Measurements from ENCODE around the gene MAST3. TPM values are rescaled to one million over a fixed set of nuclear protein-coding genes. Genes with fewer than 3 reads are reported as not detected.

MAST3 gene
- polyA plus RNA-seq, 1 of the 3 experiments (the other 2 are of a cell fraction) = 4.5 TPM

DNA sequence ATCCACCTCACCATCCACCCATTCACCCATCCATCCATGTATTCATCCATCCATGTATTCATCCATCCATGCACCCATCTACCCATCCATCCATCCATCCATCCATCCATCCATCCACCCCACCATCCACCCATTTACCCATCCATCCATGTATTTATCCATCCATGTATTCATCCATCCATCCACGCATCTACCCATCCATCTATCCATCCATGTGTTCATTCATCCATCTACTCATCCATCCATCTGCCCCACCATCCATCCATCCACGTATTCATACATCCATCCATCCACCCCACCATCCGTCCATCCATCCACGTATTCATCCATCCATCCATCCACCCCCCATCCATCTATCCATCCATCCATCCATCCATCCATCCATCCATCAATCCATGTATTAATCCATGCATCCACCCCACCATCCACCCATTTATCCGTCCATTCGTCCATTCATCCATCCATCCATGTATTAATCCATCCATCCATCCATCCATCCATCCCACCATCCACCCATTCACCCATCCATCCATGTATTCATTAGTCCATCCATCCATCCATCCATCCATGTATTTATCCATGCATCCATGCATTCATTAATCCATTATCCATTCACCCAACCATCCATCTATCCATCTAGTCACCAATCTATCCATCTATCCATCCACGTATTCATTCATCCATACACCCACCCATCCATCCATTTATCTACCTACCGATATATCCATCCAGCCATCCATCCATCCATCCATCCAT is 13.5 kb upstream of the MAST3 start:
- CTCF ChIA-PET = interaction anchor here (2.5 kb wide), 1 partner anchor 77 kb away, joined by 6 read pairs; no protein-coding TSS in a partner anchor
- H3K36me3 ChIP-seq (replicated peaks in 1 of 2; ENCODE audit: control insufficient read depth in 1 of 2, insufficient read depth in 2 of 2, low read length in 1 of 2) = no peaks in the 10 kb centered on the region
- H3K4me1 ChIP-seq (ENCODE audit: control insufficient read depth in 1 of 2, insufficient read depth in 2 of 2, low read depth in 1 of 2, low read length in 1 of 2) = no peaks in the 10 kb centered on the region
- H3K4me3 ChIP-seq (ENCODE audit: low read depth in 2 of 2, low read length in 1 of 2) = no peak overlapping the region
- no peaks in the 10 kb centered on the region for H4K20me1 ChIP-seq (ENCODE audit: insufficient read depth)
- DNase-seq = no peak
- no peak overlapping the region for H3K27ac ChIP-seq (ENCODE audit: low read depth in 2 of 2, low read length in 1 of 2)
- peaks cover 7% of the 10 kb centered on the region for H3K27me3 ChIP-seq (ENCODE audit: insufficient read depth)
- no peak overlapping the region for H3K4me2 ChIP-seq
- no peak overlapping the region for H2AFZ ChIP-seq (ENCODE audit: low read depth)
- H3F3A ChIP-seq (replicated peaks; ENCODE audit: insufficient read depth) = no peaks in the 10 kb centered on the region
- no peaks in the 10 kb centered on the region for H3K9me2 ChIP-seq
- no peaks in the 10 kb centered on the region for H3K79me2 ChIP-seq (ENCODE audit: insufficient read depth)
- POLR2A ChIA-PET = no interaction called here
- TF ChIP-seq SMC3 (IDR thresholded peaks at IDR 0.05; ENCODE audit: low read depth, low read length) = no peak
- no peak for TF ChIP-seq NRF1 (IDR thresholded peaks at IDR 0.05; ENCODE audit: low read depth, low read length)
- TF ChIP-seq RFX5 (IDR thresholded peaks at IDR 0.05; ENCODE audit: low read length) = no peak
- TF ChIP-seq JUND (IDR thresholded peaks at IDR 0.05) = no peak
- no peak overlapping the region for H3K9ac ChIP-seq
- WGBS (ENCODE audit: low lambda C conversion rate) = 21% methylated on average over 8 of the region's 8 CpGs
- H3K9me3 ChIP-seq = no peaks in the 10 kb centered on the region

DNA sequence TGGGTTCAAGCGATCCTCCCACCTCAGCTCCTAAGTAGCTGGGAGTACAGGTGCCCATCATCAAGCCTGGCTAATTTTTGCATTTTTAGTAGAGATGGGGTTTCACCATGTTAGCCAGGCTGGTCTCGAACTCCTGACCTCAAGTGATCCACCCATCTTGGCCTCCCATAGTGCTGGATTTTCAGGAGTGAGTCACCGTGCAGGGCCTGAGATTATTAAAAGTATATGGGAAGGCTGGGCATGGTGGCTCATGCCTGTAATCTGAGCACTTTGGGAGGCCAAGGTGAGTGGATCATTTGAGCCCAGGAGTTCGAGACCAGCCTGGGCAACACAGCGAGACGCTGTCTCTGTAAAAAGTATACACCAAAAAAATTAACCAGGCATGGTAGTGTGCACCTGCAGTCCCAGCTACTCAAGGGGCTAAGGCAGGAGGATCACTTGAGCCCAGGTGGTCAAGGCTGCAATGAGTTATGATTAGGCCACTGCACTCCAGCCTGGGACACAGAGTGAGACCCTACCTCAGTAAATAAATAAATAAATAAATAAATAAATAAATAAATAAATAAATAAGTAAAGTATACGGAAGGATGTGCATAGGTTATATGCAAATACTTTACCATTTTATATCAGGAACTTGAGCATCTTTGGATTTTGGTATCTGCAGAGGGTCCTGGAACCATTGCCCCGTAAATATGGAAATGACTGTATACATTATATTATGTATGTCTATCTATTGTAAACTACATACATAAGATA is 11.7 kb upstream of the MAST3 start:
- Histone ChIP-seq H3K9me2 (no peaks in the 10 kb centered on the region), H3K9ac (no peak overlapping the region), H3K9me3 (no peaks in the 10 kb centered on the region), H3K4me2 (no peak overlapping the region), H2AFZ (ENCODE audit: low read depth) (no peak overlapping the region), H3K36me3 (replicated peaks in 1 of 2; ENCODE audit: control insufficient read depth in 1 of 2, insufficient read depth in 2 of 2, low read length in 1 of 2) (no peaks in the 10 kb centered on the region), H3K4me3 (ENCODE audit: low read depth in 2 of 2, low read length in 1 of 2) (no peak overlapping the region), H3F3A (replicated peaks; ENCODE audit: insufficient read depth) (no peaks in the 10 kb centered on the region), H4K20me1 (ENCODE audit: insufficient read depth) (no peaks in the 10 kb centered on the region), H3K27ac (ENCODE audit: low read depth in 2 of 2, low read length in 1 of 2) (no peak overlapping the region), H3K4me1 (ENCODE audit: control insufficient read depth in 1 of 2, insufficient read depth in 2 of 2, low read depth in 1 of 2, low read length in 1 of 2) (no peaks in the 10 kb centered on the region), H3K79me2 (ENCODE audit: insufficient read depth) (no peaks in the 10 kb centered on the region), H3K27me3 (ENCODE audit: insufficient read depth) (peaks cover 7% of the 10 kb centered on the region)
- DNase-seq = no peak
- TF ChIP-seq SIN3A (IDR thresholded peaks at IDR 0.05; ENCODE audit: borderline replicate concordance, low read depth, low read length) = no peak
- TF ChIP-seq CHD2 (IDR thresholded peaks at IDR 0.05; ENCODE audit: low read length, partially characterized antibody) = no peak
- TF ChIP-seq GATA2 (CRISPR knock-in tag; IDR thresholded peaks at IDR 0.05) = no peak
- POLR2A ChIA-PET = no interaction called here
- 74% methylated on average over 8 of the region's 8 CpGs for WGBS (ENCODE audit: low lambda C conversion rate)
- CTCF ChIA-PET = interaction anchor here (0.6 kb wide), 1 partner anchor 253 kb away, joined by 3 read pairs; no protein-coding TSS in a partner anchor

DNA sequence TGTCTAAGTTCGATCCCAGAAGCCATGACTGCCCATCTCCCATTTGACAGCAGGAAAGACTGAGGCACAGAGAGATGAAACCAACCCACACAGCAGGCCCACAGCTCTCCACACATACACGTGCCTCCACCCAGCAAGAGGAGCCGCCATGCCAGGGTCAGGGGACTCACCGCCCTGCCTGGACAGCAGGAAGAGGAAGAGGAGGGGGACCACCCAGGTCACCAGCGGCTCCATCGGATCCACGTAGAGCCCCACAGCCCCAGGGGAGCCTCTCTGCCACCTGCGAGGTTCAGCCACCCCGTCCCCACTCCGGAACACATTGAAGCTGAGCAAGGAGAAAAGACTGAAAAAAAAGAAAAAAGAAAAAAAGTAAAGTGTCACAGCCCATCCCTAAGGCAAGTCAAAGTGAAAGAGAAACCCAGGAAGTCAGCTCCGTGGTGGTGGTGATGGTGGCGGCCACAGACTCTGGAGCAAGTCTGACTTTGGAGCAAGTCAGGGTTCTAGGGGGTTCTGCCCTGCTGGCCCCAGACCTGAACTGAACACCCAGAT is 10.9 kb upstream of the MAST3 start, which contains the start of gene IL12RB1:
TSS of gene IL12RB1 (minus strand) at position 345 of the 549 bp plus-strand sequence. CDS start at position 234, 111 bp downstream.
- Histone ChIP-seq H3K9me3 (no peaks in the 10 kb centered on the region), H3K27me3 (ENCODE audit: insufficient read depth) (peaks cover 7% of the 10 kb centered on the region), H3K79me2 (ENCODE audit: insufficient read depth) (no peaks in the 10 kb centered on the region), H3K9ac (no peak within 1 kb of the TSS), H3K27ac (ENCODE audit: low read depth in 2 of 2, low read length in 1 of 2) (no peak within 1 kb of the TSS), H4K20me1 (ENCODE audit: insufficient read depth) (no peaks in the 10 kb centered on the region), H3K4me1 (ENCODE audit: control insufficient read depth in 1 of 2, insufficient read depth in 2 of 2, low read depth in 1 of 2, low read length in 1 of 2) (no peaks in the 10 kb centered on the region), H2AFZ (ENCODE audit: low read depth) (no peak within 1 kb of the TSS), H3K4me3 (ENCODE audit: low read depth in 2 of 2, low read length in 1 of 2) (no peak within 1 kb of the TSS), H3K9me2 (no peaks in the 10 kb centered on the region), H3K4me2 (peak within 1 kb of the TSS; percentile 38; the same call in 1 of the 2 replicates), H3F3A (replicated peaks; ENCODE audit: insufficient read depth) (no peaks in the 10 kb centered on the region), H3K36me3 (replicated peaks in 1 of 2; ENCODE audit: control insufficient read depth in 1 of 2, insufficient read depth in 2 of 2, low read length in 1 of 2) (no peaks in the 10 kb centered on the region)
- WGBS (ENCODE audit: low lambda C conversion rate) = 64% methylated on average over 12 of the region's 12 CpGs
- CTCF ChIA-PET = interaction anchor here (0.9 to 1.0 kb wide), 2 partner anchors 11 to 75 kb away, joined by 3 read pairs; partner anchors contain the start of gene MAST3
- POLR2A ChIA-PET = no interaction called here
- no peak for DNase-seq
- TF ChIP-seq YY1 (IDR thresholded peaks at IDR 0.05; ENCODE audit: low read depth) (no peak), RCOR1 (IDR thresholded peaks at IDR 0.05; ENCODE audit: low read length) (no peak), NFIC (IDR thresholded peaks at IDR 0.05; ENCODE audit: borderline replicate concordance) (no peak), RAD21 (IDR thresholded peaks at IDR 0.05; ENCODE audit: low read length) (no peak), FOXM1 (IDR thresholded peaks at IDR 0.05; ENCODE audit: low read depth) (no peak), FOSL2 (IDR thresholded peaks at IDR 0.05; ENCODE audit: borderline replicate concordance, low read depth) (no peak), EP300 (IDR thresholded peaks at IDR 0.05; ENCODE audit: borderline replicate concordance in 1 of 2, low read depth in 1 of 2, low read length in 1 of 2) (no peak), RFX5 (IDR thresholded peaks at IDR 0.05; ENCODE audit: low read length) (no peak)
- TF ChIP-seq, protein P1, sequence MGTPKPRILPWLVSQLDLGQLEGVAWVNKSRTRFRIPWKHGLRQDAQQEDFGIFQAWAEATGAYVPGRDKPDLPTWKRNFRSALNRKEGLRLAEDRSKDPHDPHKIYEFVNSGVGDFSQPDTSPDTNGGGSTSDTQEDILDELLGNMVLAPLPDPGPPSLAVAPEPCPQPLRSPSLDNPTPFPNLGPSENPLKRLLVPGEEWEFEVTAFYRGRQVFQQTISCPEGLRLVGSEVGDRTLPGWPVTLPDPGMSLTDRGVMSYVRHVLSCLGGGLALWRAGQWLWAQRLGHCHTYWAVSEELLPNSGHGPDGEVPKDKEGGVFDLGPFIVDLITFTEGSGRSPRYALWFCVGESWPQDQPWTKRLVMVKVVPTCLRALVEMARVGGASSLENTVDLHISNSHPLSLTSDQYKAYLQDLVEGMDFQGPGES (IDR thresholded peaks at IDR 0.05; ENCODE audit: low read depth, low read length) = no peak
- TF ChIP-seq, protein P2, sequence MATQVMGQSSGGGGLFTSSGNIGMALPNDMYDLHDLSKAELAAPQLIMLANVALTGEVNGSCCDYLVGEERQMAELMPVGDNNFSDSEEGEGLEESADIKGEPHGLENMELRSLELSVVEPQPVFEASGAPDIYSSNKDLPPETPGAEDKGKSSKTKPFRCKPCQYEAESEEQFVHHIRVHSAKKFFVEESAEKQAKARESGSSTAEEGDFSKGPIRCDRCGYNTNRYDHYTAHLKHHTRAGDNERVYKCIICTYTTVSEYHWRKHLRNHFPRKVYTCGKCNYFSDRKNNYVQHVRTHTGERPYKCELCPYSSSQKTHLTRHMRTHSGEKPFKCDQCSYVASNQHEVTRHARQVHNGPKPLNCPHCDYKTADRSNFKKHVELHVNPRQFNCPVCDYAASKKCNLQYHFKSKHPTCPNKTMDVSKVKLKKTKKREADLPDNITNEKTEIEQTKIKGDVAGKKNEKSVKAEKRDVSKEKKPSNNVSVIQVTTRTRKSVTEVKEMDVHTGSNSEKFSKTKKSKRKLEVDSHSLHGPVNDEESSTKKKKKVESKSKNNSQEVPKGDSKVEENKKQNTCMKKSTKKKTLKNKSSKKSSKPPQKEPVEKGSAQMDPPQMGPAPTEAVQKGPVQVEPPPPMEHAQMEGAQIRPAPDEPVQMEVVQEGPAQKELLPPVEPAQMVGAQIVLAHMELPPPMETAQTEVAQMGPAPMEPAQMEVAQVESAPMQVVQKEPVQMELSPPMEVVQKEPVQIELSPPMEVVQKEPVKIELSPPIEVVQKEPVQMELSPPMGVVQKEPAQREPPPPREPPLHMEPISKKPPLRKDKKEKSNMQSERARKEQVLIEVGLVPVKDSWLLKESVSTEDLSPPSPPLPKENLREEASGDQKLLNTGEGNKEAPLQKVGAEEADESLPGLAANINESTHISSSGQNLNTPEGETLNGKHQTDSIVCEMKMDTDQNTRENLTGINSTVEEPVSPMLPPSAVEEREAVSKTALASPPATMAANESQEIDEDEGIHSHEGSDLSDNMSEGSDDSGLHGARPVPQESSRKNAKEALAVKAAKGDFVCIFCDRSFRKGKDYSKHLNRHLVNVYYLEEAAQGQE (IDR thresholded peaks at IDR 0.05; ENCODE audit: low read depth, low read length) = no peak
